H1 (cell line): Measurements from ENCODE around the gene TIMM29. TPM values are rescaled to one million over a fixed set of nuclear protein-coding genes. Genes with fewer than 3 reads are reported as not detected.
A peak's percentile ranks its signal among the peaks of the same experiment; 100 is the strongest.

Experiments
- EGR1 ChIP-seq: IDR thresholded peaks from 2 replicates; pipeline ENCODE4 v1.6.1; 2011; ENCODE audit warnings: low read depth, low read length, borderline replicate concordance
- RAD21 ChIP-seq, 2 experiments: IDR thresholded peaks in 1 of 2; conservative IDR thresholded peaks in 1 of 2; 2 replicates each; pipeline ENCODE4 v1.6.1; 2011; ENCODE audit warnings: low read depth in 2 of 2, low read length in 2 of 2, improper control_type of control experiment in 1 of 2, inconsistent platforms in 1 of 2, mild to moderate bottlenecking in 1 of 2, moderate library complexity in 1 of 2
- SP2 ChIP-seq: IDR thresholded peaks from 2 replicates; pipeline ENCODE4 v1.6.1; 2012; ENCODE audit warnings: mild to moderate bottlenecking, low read length, inconsistent platforms
- polyA plus RNA-seq, 7 experiments: library from polyadenylated mRNA; depleted of rRNA in 3 of 7; stranded (reverse) in 5 of 7; unstranded in 2 of 7; fragments of >200 nt in 5 of 7; fragments of 200-250 nt in 2 of 7; gene quantifications; 1 replicate in 5 of 7; 2 replicates in 1 of 7; 4 replicates in 1 of 7; pipeline versions ENCODE4 v1.2.1 to v1.2.3, GENCODE V29; 2011 to 2013; ENCODE audit warnings: missing spikeins in 2 of 7, mixed read lengths in 2 of 7
- total RNA-seq: library from RNA; stranded (reverse); fragmentation: NEBNext Ultra II Directional; extraction: Animal tissue kit (Norgen Biotek cat#: 25700); gene quantifications from 2 replicates; pipeline ENCODE4 v1.2.1, GENCODE V29; 2021

Gene TIMM29
- total and polyA plus RNA-seq, 2 of the 8 experiments (the other 6 are each of a cell fraction or from before 2014, with no cell fraction given): 15.9 to 24.0 TPM

- TF ChIP-seq SP2 (no peak), RAD21 (IDR thresholded peaks at IDR 0.05 in 1 of 2, conservative IDR thresholded peaks at IDR 0.05 in 1 of 2; ENCODE audit: low read depth in 2 of 2, low read length in 2 of 2) (no peak), EGR1 (peak; percentile 32; the same call in 1 of the 2 replicates)
Measured at GRCh38 chr19:10960314-10961072, 31.9 kb downstream of the TIMM29 start, which contains the start of gene SMARCA4 (continued).
